ENCODE results near the gene DDX54. TPM values are rescaled to one million over a fixed set of nuclear protein-coding genes. Genes with fewer than 3 reads are reported as not detected.

The DDX54 gene
- total and polyA plus RNA-seq, 12 donors, result 16.5 to 52.7 (median 37.5) TPM

DNA sequence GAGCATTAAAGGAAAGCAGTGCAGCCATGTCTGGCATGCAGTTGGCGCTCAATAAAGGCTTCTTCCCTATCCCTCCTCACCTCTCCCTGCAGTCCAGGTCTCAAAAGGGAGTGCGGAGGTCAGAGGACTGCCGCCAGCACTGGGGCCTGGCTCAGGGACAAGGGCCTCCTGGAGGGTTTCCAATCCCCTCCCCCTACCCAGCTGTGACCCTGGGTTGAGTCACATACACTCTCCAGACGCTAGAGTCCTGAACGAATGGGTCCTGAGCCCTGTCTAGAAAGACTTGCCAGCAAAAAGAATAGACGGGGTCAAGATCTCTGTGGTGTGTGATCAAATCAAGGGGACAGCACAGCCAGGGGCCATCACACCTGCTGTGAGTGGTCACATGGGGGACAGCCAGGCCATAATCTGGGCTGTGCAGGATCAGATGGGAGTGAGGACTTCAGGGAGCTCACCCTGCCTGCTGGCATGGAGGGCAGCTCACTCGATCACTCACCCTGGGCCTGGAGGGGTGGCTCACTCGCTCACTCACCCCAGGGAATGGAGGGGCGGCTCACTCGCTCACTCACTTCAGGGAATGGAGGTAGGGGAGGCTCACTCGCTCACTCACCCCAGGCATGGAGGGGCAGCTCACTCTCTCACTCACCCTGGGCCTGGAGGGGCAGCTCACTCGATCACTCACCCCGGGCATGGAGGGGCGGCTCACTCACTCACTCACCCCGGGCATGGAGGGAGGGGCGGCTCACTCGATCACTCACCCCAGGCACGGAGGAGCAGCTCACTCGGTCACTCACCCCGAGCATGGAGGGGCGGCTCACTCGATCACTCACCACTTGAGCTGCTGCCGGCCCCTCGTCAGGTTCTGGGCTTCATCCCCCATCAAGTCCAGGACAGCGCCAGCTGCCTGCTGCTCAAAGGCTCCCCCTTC lies 22.9 kb downstream of the DDX54 start:
- no peak overlapping the region for H3K27ac ChIP-seq
- peaks cover 9 to 100% (median 87%) of the 10 kb centered on the region in 9 donors for H3K36me3 ChIP-seq
- H3K27me3 ChIP-seq, result no peaks in the 10 kb centered on the region
- intact Hi-C loops (cut with DNase I), result loop anchor here in 1 of 10 donors (5.0 kb wide), 1 partner anchor 990 kb away; no protein-coding TSS in a partner anchor
- DNase-seq, result no peak
- H3K9me3 ChIP-seq, result no peaks in the 10 kb centered on the region
- whole genome bisulfite sequencing, 2 donors, result 80 to 86% methylated on average over 25 of the region's 25 CpGs
- TF ChIP-seq, protein P1, sequence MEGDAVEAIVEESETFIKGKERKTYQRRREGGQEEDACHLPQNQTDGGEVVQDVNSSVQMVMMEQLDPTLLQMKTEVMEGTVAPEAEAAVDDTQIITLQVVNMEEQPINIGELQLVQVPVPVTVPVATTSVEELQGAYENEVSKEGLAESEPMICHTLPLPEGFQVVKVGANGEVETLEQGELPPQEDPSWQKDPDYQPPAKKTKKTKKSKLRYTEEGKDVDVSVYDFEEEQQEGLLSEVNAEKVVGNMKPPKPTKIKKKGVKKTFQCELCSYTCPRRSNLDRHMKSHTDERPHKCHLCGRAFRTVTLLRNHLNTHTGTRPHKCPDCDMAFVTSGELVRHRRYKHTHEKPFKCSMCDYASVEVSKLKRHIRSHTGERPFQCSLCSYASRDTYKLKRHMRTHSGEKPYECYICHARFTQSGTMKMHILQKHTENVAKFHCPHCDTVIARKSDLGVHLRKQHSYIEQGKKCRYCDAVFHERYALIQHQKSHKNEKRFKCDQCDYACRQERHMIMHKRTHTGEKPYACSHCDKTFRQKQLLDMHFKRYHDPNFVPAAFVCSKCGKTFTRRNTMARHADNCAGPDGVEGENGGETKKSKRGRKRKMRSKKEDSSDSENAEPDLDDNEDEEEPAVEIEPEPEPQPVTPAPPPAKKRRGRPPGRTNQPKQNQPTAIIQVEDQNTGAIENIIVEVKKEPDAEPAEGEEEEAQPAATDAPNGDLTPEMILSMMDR (IDR thresholded peaks at IDR 0.05), result no peak
- ATAC-seq, result peak in 7 of 8 donors; percentile 29 to 67 (median 52)
- H3K4me3 ChIP-seq, result no peak overlapping the region
- H3K4me1 ChIP-seq, result peaks cover 0 to 3% (median 0%) of the 10 kb centered on the region in 9 donors

DNA sequence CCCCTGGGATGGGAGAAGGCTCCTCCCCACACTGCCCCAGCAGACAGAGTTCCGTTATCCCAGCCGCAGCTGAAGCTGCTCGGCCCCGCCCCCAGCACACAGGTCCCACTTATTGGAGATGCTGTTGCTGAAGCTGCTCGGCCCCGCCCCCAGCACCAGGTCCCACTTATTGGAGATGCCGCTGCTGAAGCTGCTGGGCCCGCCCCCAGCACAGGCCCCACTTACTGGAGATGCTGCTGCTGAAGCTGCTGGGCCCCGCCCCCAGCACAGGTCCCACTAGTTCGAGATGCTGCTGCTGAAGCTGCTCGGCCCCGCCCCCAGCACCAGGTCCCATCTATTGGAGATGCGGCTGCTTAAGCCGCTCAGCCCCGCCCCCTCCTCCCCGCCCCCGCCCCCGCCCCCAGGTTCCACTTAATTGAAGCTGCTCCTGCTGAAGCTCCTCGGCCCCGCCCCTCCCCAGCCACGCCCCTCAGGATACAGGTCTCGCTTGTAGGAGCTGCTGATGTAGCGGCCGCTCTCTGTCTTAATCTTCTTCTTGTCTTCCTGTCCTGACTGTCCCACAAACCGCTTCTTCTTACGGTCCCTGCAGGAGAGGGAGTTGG lies 23.8 kb downstream of the DDX54 start:
- no peaks in the 10 kb centered on the region for H3K9me3 ChIP-seq
- WGBS, 2 donors, result 79 to 81% methylated on average over 22 to 26 of the region's 26 CpGs
- H3K36me3 ChIP-seq, result peaks cover 9 to 95% (median 79%) of the 10 kb centered on the region in 9 donors
- intact Hi-C loops (cut with DNase I), result loop anchor here in 1 of 10 donors (5.0 kb wide), 1 partner anchor 989 kb away; no protein-coding TSS in a partner anchor
- H3K4me3 ChIP-seq, result no peak overlapping the region
- TF ChIP-seq, protein P1 (IDR thresholded peaks at IDR 0.05), result no peak
- H3K27ac ChIP-seq, result no peak overlapping the region
- no peak for ATAC-seq
- DNase-seq, result no peak
- peaks cover 0 to 3% (median 0%) of the 10 kb centered on the region in 7 donors for H3K27me3 ChIP-seq
- peaks cover 0 to 3% (median 0%) of the 10 kb centered on the region in 9 donors for H3K4me1 ChIP-seq

DNA sequence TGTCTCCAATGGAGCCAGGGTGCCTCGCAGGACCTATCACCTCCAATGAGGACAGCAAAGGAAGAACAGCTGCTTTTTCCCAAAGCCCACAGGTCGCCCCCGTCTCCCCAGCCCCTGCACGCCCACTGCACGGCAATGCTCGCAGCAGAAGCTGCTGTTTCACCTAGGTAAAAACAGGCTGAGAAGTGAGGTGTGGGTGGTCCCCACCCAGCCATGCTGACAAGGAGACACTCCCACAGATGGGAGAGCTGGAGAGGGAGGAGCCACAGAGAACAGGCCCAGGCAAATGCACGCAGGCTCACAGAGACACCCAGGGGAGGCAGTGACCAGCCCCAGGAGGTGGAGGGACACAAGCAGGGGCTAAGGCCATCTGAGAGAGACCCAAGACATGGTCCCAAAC lies 25.3 kb downstream of the DDX54 start:
- ATAC-seq, result no peak
- Histone ChIP-seq H3K27me3 (peaks cover 0 to 17% (median 16%) of the 10 kb centered on the region in 7 donors), H3K4me3 (no peak overlapping the region), H3K4me1 (peaks cover 0 to 5% (median 0%) of the 10 kb centered on the region in 9 donors), H3K36me3 (peaks cover 3 to 79% (median 63%) of the 10 kb centered on the region in 9 donors), H3K27ac (no peak overlapping the region), H3K9me3 (no peaks in the 10 kb centered on the region)
- WGBS, 2 donors, result 95 to 98% methylated on average over 7 of the region's 7 CpGs
- TF ChIP-seq, protein P1 (IDR thresholded peaks at IDR 0.05), result no peak
- intact Hi-C loops (cut with DNase I), result loop anchor here in 3 of 10 donors (5.0 to 10.0 kb wide), 2 partner anchors 105 to 988 kb away; partner anchors contain the start of gene DTX1 (in 2 of the 3)
- DNase-seq, result no peak

Data from heart right ventricle (tissue), 16 donors.